ENCODE results near the gene NELL2.

The NELL2 gene

DNA sequence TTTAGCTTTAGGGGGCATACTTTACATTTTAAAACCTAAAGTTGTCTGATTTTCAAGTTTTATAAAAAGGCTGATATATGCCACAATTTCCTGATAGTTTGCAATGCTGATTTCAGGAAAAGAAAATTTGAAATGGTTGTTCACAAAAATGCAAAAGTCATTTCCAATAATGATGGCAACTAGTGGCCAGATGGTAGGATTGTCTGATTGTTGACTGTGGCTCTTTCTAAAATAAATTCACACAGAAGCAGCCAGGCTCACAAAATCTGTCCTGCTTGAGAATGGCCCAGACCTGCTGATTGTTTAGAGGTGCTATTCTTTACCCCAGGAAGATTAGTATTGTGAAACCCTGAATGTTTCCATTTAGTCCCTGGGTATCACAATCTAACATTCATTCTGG is 220.3 kb downstream of the NELL2 start:
- TF ChIP-seq, protein P1, sequence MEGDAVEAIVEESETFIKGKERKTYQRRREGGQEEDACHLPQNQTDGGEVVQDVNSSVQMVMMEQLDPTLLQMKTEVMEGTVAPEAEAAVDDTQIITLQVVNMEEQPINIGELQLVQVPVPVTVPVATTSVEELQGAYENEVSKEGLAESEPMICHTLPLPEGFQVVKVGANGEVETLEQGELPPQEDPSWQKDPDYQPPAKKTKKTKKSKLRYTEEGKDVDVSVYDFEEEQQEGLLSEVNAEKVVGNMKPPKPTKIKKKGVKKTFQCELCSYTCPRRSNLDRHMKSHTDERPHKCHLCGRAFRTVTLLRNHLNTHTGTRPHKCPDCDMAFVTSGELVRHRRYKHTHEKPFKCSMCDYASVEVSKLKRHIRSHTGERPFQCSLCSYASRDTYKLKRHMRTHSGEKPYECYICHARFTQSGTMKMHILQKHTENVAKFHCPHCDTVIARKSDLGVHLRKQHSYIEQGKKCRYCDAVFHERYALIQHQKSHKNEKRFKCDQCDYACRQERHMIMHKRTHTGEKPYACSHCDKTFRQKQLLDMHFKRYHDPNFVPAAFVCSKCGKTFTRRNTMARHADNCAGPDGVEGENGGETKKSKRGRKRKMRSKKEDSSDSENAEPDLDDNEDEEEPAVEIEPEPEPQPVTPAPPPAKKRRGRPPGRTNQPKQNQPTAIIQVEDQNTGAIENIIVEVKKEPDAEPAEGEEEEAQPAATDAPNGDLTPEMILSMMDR (IDR thresholded peaks at IDR 0.05; ENCODE audit: insufficient read depth, low read depth, low read length, missing control alignments): no peak
- no peak overlapping the region for H3K4me3 ChIP-seq (ENCODE audit: low read depth, low read length)
- no peak for DNase-seq (ENCODE audit: low read depth)

DNA sequence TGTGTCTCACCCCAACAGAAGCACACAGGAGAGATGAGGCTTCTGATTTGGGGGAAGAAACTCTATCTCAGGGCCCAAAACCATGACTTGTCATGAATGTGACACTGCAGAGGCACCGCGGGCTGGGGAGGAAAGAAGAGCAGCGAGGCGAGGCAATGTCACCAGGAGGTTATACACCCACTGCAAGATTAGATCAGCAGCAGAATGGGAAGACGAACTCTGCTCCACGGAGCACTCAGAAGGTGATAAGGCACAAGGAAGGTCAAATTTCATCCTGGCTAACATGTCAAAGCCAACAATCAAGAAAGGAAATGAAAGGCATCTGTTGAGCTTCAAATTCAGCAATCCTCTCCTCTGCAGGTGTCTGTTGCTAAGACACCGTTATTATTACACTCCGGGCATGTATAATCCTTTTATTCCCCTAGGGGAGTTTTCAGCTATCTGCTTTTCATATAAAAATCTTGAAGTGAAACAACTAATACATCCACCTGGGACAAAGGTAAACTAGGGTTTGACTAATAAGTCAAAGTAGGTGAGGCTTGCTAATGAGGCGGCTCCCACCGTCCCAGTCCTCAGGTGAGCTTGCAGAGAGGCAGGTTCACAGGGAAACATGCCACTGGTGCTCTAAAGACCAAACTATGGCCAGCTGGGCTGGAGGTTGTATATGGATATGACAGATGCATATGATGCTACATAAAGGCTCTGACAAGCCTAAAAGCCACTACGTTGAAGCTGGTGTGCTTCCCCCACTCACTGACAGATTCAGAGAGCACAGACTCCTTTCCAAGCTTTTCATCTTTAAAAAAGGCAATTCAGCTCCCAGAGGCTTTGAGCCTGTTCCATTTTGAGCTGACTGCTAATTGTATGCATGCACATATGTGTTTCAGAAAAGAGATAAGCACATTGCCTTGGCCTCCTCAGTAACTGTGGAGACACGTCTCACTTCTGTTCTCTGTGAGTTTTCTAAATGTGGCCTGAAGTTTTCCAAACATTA is 221.2 kb downstream of the NELL2 start:
- DNase-seq (ENCODE audit: low read depth): no peak
- TF ChIP-seq, protein P1 (IDR thresholded peaks at IDR 0.05; ENCODE audit: insufficient read depth, low read depth, low read length, missing control alignments): no peak
- H3K4me3 ChIP-seq (ENCODE audit: low read depth, low read length): no peak overlapping the region

DNA sequence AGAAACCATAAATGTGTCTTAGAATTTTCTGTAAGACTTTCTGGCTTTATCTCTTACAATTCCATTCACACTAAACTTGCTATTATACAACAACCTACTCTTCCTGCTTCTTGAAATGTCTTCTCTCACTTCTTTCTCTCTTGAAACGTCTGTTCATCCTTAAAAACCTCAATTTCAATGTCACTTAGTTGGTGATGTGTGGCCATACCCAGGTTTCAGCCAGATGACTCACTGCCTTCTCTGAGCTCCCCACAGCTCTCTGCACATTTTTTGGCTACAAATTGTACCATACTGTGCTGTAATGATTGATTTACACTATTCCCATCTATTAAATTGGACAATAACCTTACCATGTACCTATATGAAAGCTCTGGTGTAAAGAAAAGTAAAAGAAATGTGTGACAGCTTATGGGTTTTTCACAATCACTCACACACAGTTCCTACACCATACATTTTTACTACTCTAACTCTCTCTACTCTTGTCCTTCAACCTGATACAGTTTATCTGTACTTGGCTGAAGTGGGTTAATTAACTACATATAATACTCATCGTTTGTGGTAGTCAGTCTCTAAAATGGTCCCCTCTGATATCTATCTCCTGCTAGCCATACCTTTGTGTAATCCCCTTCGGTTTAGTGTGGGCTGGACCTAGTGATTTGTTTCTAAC is 222.1 kb downstream of the NELL2 start:
- DNase-seq (ENCODE audit: low read depth): no peak
- H3K4me3 ChIP-seq (ENCODE audit: low read depth, low read length): no peak overlapping the region

DNA sequence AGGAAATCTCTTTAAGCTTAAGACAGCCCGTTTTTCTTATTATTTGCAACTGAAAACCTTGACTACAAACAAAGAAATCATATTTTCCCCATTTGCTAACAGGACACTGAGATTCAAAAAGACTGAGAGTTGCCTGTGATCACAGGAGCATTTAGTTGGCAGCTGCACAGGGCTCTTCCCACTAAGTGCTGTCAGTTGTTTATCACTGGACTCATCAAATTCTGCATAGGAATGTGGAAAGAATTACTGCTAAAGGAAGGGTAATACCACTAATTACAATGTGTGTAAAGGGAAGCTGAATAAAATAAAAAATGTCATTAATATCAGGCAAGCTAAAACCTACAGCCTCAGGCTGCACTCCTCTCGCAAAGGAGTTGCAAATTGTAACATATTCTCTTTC is 226.4 kb downstream of the NELL2 start:
- no peak overlapping the region for H3K4me3 ChIP-seq (ENCODE audit: low read depth, low read length)
- no peak for DNase-seq (ENCODE audit: low read depth)
- TF ChIP-seq, protein P1 (IDR thresholded peaks at IDR 0.05; ENCODE audit: insufficient read depth, low read depth, low read length, missing control alignments): no peak

More for the DNA sequence above, 222.1 kb downstream of the NELL2 start:
- TF ChIP-seq, protein P1 (IDR thresholded peaks at IDR 0.05; ENCODE audit: insufficient read depth, low read depth, low read length, missing control alignments): no peak

DNA sequence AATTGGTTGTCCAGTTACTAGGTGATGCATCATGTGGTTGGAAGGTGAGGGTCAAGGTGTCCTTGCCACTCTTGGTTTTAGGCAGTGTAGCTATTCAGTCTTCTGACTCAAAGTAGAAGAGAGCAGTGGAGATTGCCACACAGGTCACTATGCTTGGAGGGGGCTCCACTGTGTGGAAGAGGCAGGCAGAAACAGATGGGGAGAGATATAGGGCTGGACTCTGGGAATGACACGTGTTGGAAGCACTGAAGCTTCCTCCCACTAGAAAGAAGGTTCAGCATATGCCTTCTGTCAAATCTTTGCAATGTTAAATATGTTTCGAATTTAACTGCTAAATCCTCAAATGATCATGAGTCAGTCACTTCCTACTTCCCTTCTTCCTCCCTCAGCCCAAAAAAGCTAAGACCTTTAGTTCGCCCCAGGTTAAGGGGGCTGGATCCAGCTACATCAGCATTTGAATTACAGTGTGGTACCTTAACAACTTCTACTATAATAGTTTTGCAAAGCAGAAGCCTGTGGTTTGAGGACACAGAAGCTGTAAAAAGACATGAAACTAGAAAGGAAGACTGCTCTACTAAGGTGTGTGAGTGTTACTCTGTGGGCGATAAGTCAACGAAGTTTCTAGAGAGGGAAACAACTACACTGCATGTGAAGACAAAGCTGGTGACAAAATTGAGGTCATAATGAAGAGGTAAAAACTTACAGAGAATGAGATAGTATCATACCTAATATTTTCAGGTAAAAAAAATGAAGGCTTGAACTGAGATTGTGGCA is 228.0 kb downstream of the NELL2 start:
- DNase-seq (ENCODE audit: low read depth): no peak
- TF ChIP-seq, protein P1 (IDR thresholded peaks at IDR 0.05; ENCODE audit: insufficient read depth, low read depth, low read length, missing control alignments): no peak
- H3K4me3 ChIP-seq (ENCODE audit: low read depth, low read length): no peak overlapping the region

DNA sequence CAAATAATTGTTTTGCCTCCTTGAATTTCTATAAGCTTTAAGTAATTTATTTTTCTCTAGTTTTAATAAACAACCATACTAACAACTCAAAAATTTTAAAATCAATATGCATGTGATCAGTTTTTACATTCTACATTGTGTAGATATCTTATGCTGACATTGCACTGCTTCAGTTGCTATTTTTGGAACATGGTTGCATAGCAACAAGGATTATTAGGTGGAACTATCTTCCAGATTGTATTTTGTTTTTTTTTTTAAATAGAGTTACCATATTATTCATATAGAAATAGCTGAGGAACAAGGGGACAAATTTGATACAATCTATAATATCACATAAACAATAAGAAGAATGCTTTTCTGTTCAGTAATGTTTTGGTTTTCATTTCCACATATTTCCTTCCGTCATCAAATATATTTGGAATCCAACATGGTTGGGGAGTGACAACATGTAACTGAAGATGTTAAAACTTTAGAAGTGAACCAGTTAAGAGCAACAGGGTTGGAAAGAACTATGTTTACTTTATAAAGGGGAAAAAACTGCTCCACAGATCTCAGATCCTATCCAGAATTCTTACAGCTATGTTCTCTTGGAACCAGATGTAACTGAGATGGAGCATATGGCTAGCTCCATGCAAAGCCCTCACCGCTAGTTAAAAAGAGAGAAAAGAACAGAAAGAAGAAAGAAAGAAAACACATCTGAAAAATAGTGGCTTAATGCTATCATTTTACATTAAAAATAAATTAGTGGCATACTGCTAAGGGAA is 235.5 kb downstream of the NELL2 start:
- no peak overlapping the region for H3K4me3 ChIP-seq (ENCODE audit: low read depth, low read length)
- DNase-seq (ENCODE audit: low read depth): no peak
- TF ChIP-seq, protein P1 (IDR thresholded peaks at IDR 0.05; ENCODE audit: insufficient read depth, low read depth, low read length, missing control alignments): no peak
